Lower lobe of right lung (tissue), 2 donors: Measurements from ENCODE around the gene TRPV2. TPM values are rescaled to one million over a fixed set of nuclear protein-coding genes. Genes with fewer than 3 reads are reported as not detected.
A peak's percentile ranks its signal among the peaks of the same experiment; 100 is the strongest.

Source experiments
- ATAC-seq, 2 donors: fragments of 200-7000 bp; cut with Tn5 transposase; one replicate each; pipeline ENCODE4 v1.9.1; 2020 to 2022; ENCODE audit warnings: mild to moderate bottlenecking in 2 of 2, moderate library complexity in 2 of 2
- DNase-seq: peaks from one replicate; pipeline ENCODE4 v3.0.0-alpha.2; 2020
- H3K27ac ChIP-seq: fragments of 200-600 bp; one replicate; pipeline ENCODE4 v1.8.0; 2022
- H3K27me3 ChIP-seq: fragments of 200-600 bp; one replicate; pipeline ENCODE4 v1.8.0; 2022; ENCODE audit warnings: low read depth
- H3K36me3 ChIP-seq: fragments of 200-600 bp; one replicate; pipeline ENCODE4 v1.8.0; 2022; ENCODE audit warnings: mild to moderate bottlenecking
- H3K4me1 ChIP-seq: fragments of 200-600 bp; one replicate; pipeline ENCODE4 v1.8.0; 2022
- H3K4me3 ChIP-seq: fragments of 200-600 bp; one replicate; pipeline ENCODE4 v1.8.0; 2022; ENCODE audit warnings: mild to moderate bottlenecking
- H3K9me3 ChIP-seq: fragments of 200-600 bp; one replicate; pipeline ENCODE4 v1.8.0; 2022
- CTCF ChIP-seq: fragments of 200-600 bp; IDR thresholded peaks from one replicate; pipeline ENCODE4 v1.8.0; 2022; ENCODE audit warnings: antibody characterized with exemption, mild to moderate bottlenecking
- intact Hi-C: fragments of 100-400 bp; cut with DNase I; formaldehyde crosslinking; loops from one replicate; pipeline ENCODE4 v1.11.0; 2022
- total RNA-seq: library from RNA; stranded (reverse); fragmentation: NEBNext Ultra II Directional; extraction: Animal tissue kit (Norgen Biotek cat#: 25700); gene quantifications from one replicate; pipeline ENCODE4 v1.2.1, GENCODE V29; 2021
- donor health status: DM: no; HTN: yes; CAD: no; lungs with severe emphysema.

The TRPV2 gene
- total RNA-seq, 1 donor from 2014 or later = 120 TPM

- peaks cover 25% of the 10 kb centered on the region for H3K4me1 ChIP-seq
- H3K36me3 ChIP-seq = peaks cover 30% of the 10 kb centered on the region
- no peak overlapping the region for H3K4me3 ChIP-seq
- intact Hi-C loops = no loop called here
- no peaks in the 10 kb centered on the region for H3K27me3 ChIP-seq
- no peak for DNase-seq
- peak overlapping the region; percentile 92 for H3K27ac ChIP-seq
- H3K9me3 ChIP-seq = no peaks in the 10 kb centered on the region
- no peak for ATAC-seq
- TF ChIP-seq CTCF = no peak
Observed at GRCh38 chr17:16379654-16380053, 35.7 kb upstream of the TRPV2 start.

- no peaks in the 10 kb centered on the region for H3K9me3 ChIP-seq
- H3K4me3 ChIP-seq = peak within 1 kb of the TSS; percentile 75
- H3K27ac ChIP-seq = peak within 1 kb of the TSS; percentile 92
- no peaks in the 10 kb centered on the region for H3K27me3 ChIP-seq
- DNase-seq = peak; percentile 98
- peak; percentile 98 for ATAC-seq
- H3K36me3 ChIP-seq = peaks cover 30% of the 10 kb centered on the region
- intact Hi-C loops = no loop called here
- TF ChIP-seq CTCF = no peak
- H3K4me1 ChIP-seq = peaks cover 25% of the 10 kb centered on the region
Observed at GRCh38 chr17:16380640-16381495, 34.5 kb upstream of the TRPV2 start, which contains the start of gene UBB. TSS of gene UBB (plus strand) at chr17:16381091. CDS start at chr17:16381908, 817 bp downstream.

GRCh38 chr17:16381496-16381820, 33.9 kb upstream of the TRPV2 start:
- H3K27ac ChIP-seq = peak overlapping the region; percentile 92
- DNase-seq = no peak
- H3K27me3 ChIP-seq = no peaks in the 10 kb centered on the region
- ATAC-seq = peak in 1 of 2 donors; percentile 2
- H3K4me3 ChIP-seq = peak overlapping the region; percentile 75
- peaks cover 25% of the 10 kb centered on the region for H3K4me1 ChIP-seq
- TF ChIP-seq CTCF = no peak
- H3K36me3 ChIP-seq = peaks cover 30% of the 10 kb centered on the region
- intact Hi-C loops = no loop called here
- no peaks in the 10 kb centered on the region for H3K9me3 ChIP-seq

GRCh38 chr17:16383216-16383615, 32.2 kb upstream of the TRPV2 start:
- ATAC-seq (no peak), DNase-seq (no peak)
- intact Hi-C loops = no loop called here
- H3K27me3 ChIP-seq = no peaks in the 10 kb centered on the region
- H3K36me3 ChIP-seq = peaks cover 30% of the 10 kb centered on the region
- H3K4me1 ChIP-seq = peaks cover 25% of the 10 kb centered on the region
- H3K9me3 ChIP-seq = no peaks in the 10 kb centered on the region
- H3K4me3 ChIP-seq = peak overlapping the region; percentile 75
- H3K27ac ChIP-seq = no peak overlapping the region
- no peak for TF ChIP-seq CTCF

- Histone ChIP-seq H3K4me1 (peaks cover 25% of the 10 kb centered on the region), H3K9me3 (no peaks in the 10 kb centered on the region), H3K4me3 (peak overlapping the region; percentile 75), H3K36me3 (peaks cover 30% of the 10 kb centered on the region), H3K27ac (no peak overlapping the region), H3K27me3 (no peaks in the 10 kb centered on the region)
- intact Hi-C loops = no loop called here
- TF ChIP-seq CTCF = no peak
- no peak for ATAC-seq
- no peak for DNase-seq
Observed at GRCh38 chr17:16383772-16384287, 31.5 kb upstream of the TRPV2 start.
